KOPT-K1 (cell line): ENCODE measurements around the gene LBX2.
"Not testable (repeated sequence)": the region's sequence is repeated elsewhere in the genome, so short reads cannot be mapped to it uniquely, and the experiment has no call there.

Source experiments
- H3K27ac ChIP-seq: fragments of 200-600 bp; sonication (generic); 2 replicates; pipeline ENCODE4 v1.5.1; 2016; ENCODE audit warnings: antibody characterized with exemption, mild to moderate bottlenecking, low read depth, low read length; ENCODE audit not compliant: poor library complexity, severe bottlenecking
- H3K36me3 ChIP-seq: fragments of 200-600 bp; sonication (generic); 2 replicates; pipeline ENCODE4 v1.5.1; 2017; ENCODE audit warnings: antibody characterized with exemption, mild to moderate bottlenecking, low read length, moderate library complexity; ENCODE audit not compliant: insufficient read depth
- H3K9me3 ChIP-seq: fragments of 200-600 bp; sonication (generic); 2 replicates; pipeline ENCODE4 v1.5.1; 2017; ENCODE audit warnings: antibody characterized with exemption, low read length, mild to moderate bottlenecking; ENCODE audit not compliant: insufficient read depth, poor library complexity, severe bottlenecking

Gene LBX2

GRCh38 chr2:74483675-74484164 is 15.7 kb downstream of the LBX2 start:
- peak overlapping the region; percentile 83 for H3K27ac ChIP-seq
- H3K36me3 ChIP-seq = peaks cover 57% of the 10 kb centered on the region
- not testable (repeated sequence) for H3K9me3 ChIP-seq

GRCh38 chr2:74482801-74483674 is 16.4 kb downstream of the LBX2 start, which contains the start of the genes CCDC142 and TTC31:
Gene CCDC142, minus strand, starts transcription at chr2:74482998. Its CDS starts 161 bp downstream, at chr2:74482837.
Gene TTC31, plus strand, starts transcription at chr2:74483081. Its CDS starts 15 bp downstream, at chr2:74483096.
- Histone ChIP-seq H3K36me3 (peaks cover 53% of the 10 kb centered on the region), H3K27ac (peak within 1 kb of the TSS; percentile 83), H3K9me3 (no peaks in the 10 kb centered on the region)

- H3K9me3 ChIP-seq = no peaks in the 10 kb centered on the region
- H3K27ac ChIP-seq = peak overlapping the region; percentile 83
- H3K36me3 ChIP-seq = peaks cover 56% of the 10 kb centered on the region
Observed at GRCh38 chr2:74481961-74482800, 17.2 kb downstream of the LBX2 start.

GRCh38 chr2:74481431-74481830 is 18.0 kb downstream of the LBX2 start:
- H3K9me3 ChIP-seq = no peaks in the 10 kb centered on the region
- H3K27ac ChIP-seq = peak overlapping the region; percentile 83
- H3K36me3 ChIP-seq = peaks cover 56% of the 10 kb centered on the region

- peaks cover 50% of the 10 kb centered on the region for H3K36me3 ChIP-seq
- no peaks in the 10 kb centered on the region for H3K9me3 ChIP-seq
- H3K27ac ChIP-seq = no peak overlapping the region
Observed at GRCh38 chr2:74474899-74475298, 24.5 kb downstream of the LBX2 start.

- H3K9me3 ChIP-seq = no peaks in the 10 kb centered on the region
- H3K27ac ChIP-seq = no peak overlapping the region
- peaks cover 46% of the 10 kb centered on the region for H3K36me3 ChIP-seq
Observed at GRCh38 chr2:74474481-74474880, 24.9 kb downstream of the LBX2 start.

GRCh38 chr2:74472945-74473258 is 26.5 kb downstream of the LBX2 start:
- Histone ChIP-seq H3K9me3 (no peaks in the 10 kb centered on the region), H3K27ac (peak overlapping the region; percentile 75), H3K36me3 (peaks cover 37% of the 10 kb centered on the region)

GRCh38 chr2:74472086-74472944 is 27.1 kb downstream of the LBX2 start, which contains the start of gene MRPL53:
Gene MRPL53, minus strand, starts transcription at chr2:74472680. Its CDS starts 20 bp downstream, at chr2:74472660.
- Histone ChIP-seq H3K36me3 (peaks cover 31% of the 10 kb centered on the region), H3K9me3 (no peaks in the 10 kb centered on the region), H3K27ac (peak within 1 kb of the TSS; percentile 75)

- Histone ChIP-seq H3K27ac (peak overlapping the region; percentile 75), H3K9me3 (no peaks in the 10 kb centered on the region), H3K36me3 (peaks cover 24% of the 10 kb centered on the region)
Observed at GRCh38 chr2:74471332-74472065, 27.9 kb downstream of the LBX2 start.

- H3K27ac ChIP-seq, H3K9me3 ChIP-seq: not testable (repeated sequence)
- peaks cover 17% of the 10 kb centered on the region for H3K36me3 ChIP-seq
Observed at GRCh38 chr2:74470742-74471141, 28.7 kb downstream of the LBX2 start.

GRCh38 chr2:74464406-74464805 is 35.0 kb downstream of the LBX2 start:
- peak overlapping the region; percentile 76 for H3K27ac ChIP-seq
- peaks cover 30% of the 10 kb centered on the region for H3K36me3 ChIP-seq
- no peaks in the 10 kb centered on the region for H3K9me3 ChIP-seq

GRCh38 chr2:74462786-74463105 is 36.7 kb downstream of the LBX2 start:
- no peak overlapping the region for H3K27ac ChIP-seq
- no peaks in the 10 kb centered on the region for H3K9me3 ChIP-seq
- H3K36me3 ChIP-seq = peaks cover 30% of the 10 kb centered on the region

- H3K27ac ChIP-seq = no peak overlapping the region
- H3K9me3 ChIP-seq = no peaks in the 10 kb centered on the region
- peaks cover 30% of the 10 kb centered on the region for H3K36me3 ChIP-seq
Observed at GRCh38 chr2:74462054-74462785, 37.2 kb downstream of the LBX2 start.
